UCSD-AML1 (cell line): ENCODE data around the gene VPS52.

Experiments
- DNase-seq: peaks from one replicate; lab custom pipeline; 2025; ENCODE audit not compliant: unreplicated experiment; lab: John Stamatoyannopoulos, UW

VPS52 gene

GRCh38 chr6:33212857-33213165 is 58.9 kb downstream of the VPS52 start:
- no peak for DNase-seq

DNA sequence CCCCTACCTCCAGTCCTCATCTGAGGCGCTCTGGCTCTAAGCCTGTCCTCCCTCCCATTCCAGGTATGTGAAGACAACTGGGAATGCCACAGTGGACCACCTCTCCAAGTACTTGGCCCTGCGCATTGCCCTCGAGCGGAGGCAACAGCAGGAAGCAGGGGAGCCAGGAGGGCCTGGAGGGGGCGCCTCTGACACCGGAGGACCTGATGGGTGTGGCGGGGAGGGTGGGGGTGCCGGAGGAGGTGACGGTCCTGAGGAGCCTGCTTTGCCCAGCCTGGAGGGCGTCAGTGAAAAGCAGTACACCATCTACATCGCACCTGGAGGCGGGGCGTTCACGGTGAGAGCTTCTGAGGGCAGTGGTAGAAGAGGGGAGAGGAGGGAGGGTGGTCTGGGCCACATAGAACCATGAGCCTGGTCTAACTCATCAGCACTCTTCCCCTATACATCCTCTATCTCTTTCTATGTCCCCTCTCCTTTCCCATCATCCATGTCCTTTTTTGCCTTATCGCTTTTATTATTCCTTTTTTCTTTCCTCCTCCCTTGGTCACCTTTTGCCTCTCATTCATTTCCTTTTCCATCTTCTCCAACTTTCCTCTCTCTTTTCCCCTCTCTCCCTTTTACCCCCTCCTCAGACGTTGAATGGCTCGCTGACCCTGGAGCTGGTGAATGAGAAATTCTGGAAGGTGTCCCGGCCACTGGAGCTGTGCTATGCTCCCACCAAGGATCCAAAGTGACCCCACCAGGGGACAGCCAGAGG is 59.8 kb downstream of the VPS52 start:
- DNase-seq: no peak

- DNase-seq: no peak
These were observed 60.5 kb downstream of the VPS52 start for GRCh38 chr6:33211136-33211535.

- DNase-seq: no peak
These were observed 61.8 kb downstream of the VPS52 start for GRCh38 chr6:33209856-33210255.

DNA sequence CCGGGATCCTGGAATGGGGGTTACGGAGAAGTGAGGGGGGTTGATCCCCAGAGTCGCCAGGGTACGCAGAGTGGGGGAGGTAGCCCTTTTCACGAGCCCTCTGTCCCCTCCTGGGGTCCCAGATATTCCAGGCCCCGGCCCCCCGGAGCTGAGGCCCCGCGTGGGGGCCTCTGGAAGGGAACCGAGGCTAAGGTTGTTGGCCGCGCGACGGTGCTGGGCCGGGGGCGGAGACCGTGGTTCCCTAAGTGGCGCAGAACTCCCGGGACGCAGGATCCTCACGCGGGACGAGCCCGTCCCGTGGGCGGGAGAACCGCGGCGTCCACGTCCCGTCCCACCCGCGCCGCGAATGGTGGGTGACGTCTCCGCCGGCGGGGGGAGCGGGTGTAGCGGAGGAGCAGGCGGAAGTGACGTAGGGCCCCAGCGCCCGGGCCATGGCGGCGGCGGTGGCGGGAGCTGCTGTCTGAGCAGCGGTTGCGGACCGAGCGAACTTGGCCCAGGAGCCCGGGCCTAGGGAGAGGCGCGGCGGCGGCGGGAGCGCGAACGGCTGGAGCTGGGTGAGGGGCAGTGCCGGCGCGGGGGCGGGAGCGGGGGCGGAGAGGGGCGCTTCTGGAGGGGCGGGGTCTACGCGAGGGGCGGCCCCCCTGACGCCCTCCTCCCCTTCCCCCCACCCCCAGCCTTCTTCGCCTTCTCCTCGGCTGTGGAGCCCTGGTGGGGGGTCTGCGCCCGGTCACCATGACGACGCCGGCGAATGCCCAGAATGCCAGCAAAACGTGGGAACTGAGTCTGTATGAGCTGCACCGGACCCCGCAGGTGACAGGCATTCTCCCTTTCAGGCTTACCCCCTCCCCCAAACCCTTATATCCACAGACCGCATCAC is 63.3 kb downstream of the VPS52 start, which contains the start of gene RING1:
RING1 (plus strand) TSS at position 410 of the 877 bp plus-strand sequence; CDS start at position 733, 323 bp downstream.
- DNase-seq: peak; percentile 88

GRCh38 chr6:33207552-33208090 is 64.1 kb downstream of the VPS52 start:
- DNase-seq: peak; percentile 52

- DNase-seq: no peak
These were observed 64.7 kb downstream of the VPS52 start for GRCh38 chr6:33206864-33207551.

DNA sequence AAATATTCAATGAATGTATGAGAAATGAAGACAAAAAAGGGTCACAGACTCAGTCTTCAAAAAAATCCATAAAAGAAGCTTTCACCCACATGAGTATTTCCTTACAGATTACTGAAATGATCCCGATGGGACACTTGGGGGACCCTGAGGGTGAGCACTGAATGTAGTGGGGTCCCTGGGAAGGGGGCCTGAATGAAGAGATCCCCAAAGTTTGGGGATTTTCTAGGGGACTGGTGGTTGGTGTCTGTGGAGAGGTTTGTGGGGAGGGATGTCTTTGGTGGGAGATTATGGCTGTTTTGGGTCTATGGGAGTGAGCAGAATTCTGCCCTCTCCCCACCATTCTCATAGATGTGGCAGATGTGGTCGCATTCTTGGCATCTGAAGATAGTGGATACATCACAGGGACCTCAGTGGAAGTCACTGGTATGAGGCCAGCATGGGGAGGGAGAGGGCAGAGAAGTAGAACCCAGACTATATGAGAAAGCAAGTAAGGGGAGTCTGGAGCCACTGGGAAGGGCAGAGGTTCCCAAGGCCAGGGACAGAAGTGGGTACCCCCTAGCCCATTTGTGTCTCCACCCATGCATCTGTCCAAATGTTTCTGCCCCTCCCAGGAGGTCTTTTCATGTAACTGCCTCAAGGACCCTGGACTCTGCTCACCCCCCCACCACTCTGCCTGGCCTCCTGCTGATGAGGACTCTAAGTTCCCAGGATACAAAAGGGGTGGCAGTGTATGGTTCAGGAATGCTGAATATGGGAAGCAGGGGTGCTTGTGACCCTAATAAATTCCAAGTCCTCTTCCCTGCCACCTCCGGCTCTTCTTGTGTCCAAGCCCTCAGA is 65.4 kb downstream of the VPS52 start:
- DNase-seq: no peak

- no peak for DNase-seq
These were observed 66.3 kb downstream of the VPS52 start for GRCh38 chr6:33205191-33206026.

- DNase-seq: peak; percentile 80
These were observed 67.1 kb downstream of the VPS52 start, which contains the start of gene HSD17B8 for GRCh38 chr6:33204415-33205190. Gene HSD17B8 (plus strand): TSS chr6:33204655. CDS start chr6:33204669, 14 bp downstream.

GRCh38 chr6:33204165-33204414 is 67.6 kb downstream of the VPS52 start:
- no peak for DNase-seq

- DNase-seq: no peak
These were observed 68.1 kb downstream of the VPS52 start for GRCh38 chr6:33203443-33204164.

DNA sequence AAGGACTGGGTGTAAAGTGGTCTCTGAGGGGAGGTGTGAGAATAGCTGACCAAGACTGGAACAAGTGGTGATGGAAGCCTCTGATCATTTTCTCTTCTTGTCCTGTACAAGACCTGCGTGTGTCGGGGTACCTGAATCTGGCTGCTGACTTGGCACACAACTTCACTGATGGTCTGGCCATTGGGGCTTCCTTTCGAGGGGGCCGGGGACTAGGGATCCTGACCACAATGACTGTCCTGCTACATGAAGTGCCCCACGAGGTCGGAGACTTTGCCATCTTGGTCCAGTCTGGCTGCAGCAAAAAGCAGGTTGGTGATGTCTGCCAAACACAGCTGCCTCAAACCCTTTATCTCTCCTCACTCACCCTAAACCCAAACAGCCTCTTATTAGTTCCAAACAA is 68.9 kb downstream of the VPS52 start:
- DNase-seq: no peak

DNA sequence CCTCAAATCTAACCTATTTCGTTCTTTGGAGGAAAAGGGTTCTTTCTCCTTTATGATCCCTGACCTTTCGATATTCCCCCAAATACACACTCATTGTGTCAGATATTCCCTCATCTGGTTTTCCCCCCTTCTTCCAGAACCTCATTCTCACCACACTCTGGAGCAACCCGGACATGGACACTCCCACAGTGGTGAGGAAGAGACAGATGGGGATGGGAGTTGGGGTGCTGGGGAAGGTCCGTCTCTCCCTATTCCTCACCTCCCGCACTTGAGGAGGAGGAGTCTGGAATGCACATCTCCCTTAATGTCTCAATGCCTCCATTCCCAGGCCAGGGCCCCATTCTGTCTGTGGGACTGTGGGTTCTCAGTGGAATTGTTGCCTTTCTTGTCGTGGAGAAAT is 69.7 kb downstream of the VPS52 start:
- DNase-seq: no peak

DNA sequence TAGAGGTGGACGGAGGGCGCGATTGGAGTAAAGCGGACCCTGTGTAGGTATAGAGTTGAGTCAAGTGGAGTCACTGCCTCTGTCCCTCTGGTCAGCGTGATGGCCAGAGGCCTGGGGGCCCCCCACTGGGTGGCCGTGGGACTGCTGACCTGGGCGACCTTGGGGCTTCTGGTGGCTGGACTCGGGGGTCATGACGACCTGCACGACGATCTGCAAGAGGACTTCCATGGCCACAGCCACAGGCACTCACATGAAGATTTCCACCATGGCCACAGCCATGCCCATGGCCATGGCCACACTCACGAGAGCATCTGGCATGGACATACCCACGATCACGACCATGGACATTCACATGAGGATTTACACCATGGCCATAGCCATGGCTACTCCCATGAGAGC is 70.5 kb downstream of the VPS52 start:
- no peak for DNase-seq
